Muscle of leg (tissue), 11 donors: ENCODE results near the gene GPC5. TPM values are rescaled to one million over a fixed set of nuclear protein-coding genes. Genes with fewer than 3 reads are reported as not detected.
A peak's percentile ranks its signal among the peaks of the same experiment; 100 is the strongest.

Source experiments
- DNase-seq: peaks from one replicate; pipeline ENCODE4 v3.0.0; 2013
- H3K27ac ChIP-seq: one replicate; pipeline ENCODE4 v1.5.1; 2013; ENCODE audit warnings: mild to moderate bottlenecking, low read length, control low read depth
- H3K27me3 ChIP-seq: one replicate; pipeline ENCODE4 v1.6.1; 2013; ENCODE audit warnings: low read length; ENCODE audit not compliant: control insufficient read depth, insufficient read depth
- H3K36me3 ChIP-seq: one replicate; pipeline ENCODE4 v1.6.1; 2013; ENCODE audit warnings: low read length; ENCODE audit not compliant: control insufficient read depth, insufficient read depth
- H3K4me1 ChIP-seq: one replicate; pipeline ENCODE4 v1.6.1; 2013; ENCODE audit warnings: low read length; ENCODE audit not compliant: control insufficient read depth, insufficient read depth
- H3K4me3 ChIP-seq: one replicate; pipeline ENCODE4 v1.5.1; 2013; ENCODE audit warnings: low read length, control low read depth
- H3K9me3 ChIP-seq: replicated peaks from 2 replicates; pipeline ENCODE4 v1.6.1; 2013; ENCODE audit warnings: low read depth, low read length; ENCODE audit not compliant: control insufficient read depth
- WGBS: methylation state at CpG from one replicate; pipeline ENCODE4 v1.1.5; 2013; ENCODE audit warnings: missing lambda C conversion rate; ENCODE audit not compliant: insufficient coverage; 5-methylcytosine and 5-hydroxymethylcytosine counted together
- polyA plus RNA-seq, 8 donors: library from polyadenylated mRNA; unstranded; fragments of 120-200 nt; gene quantifications; one replicate each; pipeline versions ENCODE4 v1.2.1 to v1.2.3, GENCODE V29; 2013; ENCODE audit warnings: inconsistent platforms in 1 of 8, low replicate concordance in 1 of 8; ENCODE audit not compliant: insufficient read length in 8 of 8, insufficient read depth in 1 of 8
- total RNA-seq: library from RNA; stranded (reverse); fragments of 120-200 nt; gene quantifications from one replicate; pipeline ENCODE4 v1.2.4, GENCODE V29; 2013

GPC5 gene
- total and polyA plus RNA-seq, 9 donors, result 0.15 to 2.1 (median 0.40) TPM

- Histone ChIP-seq H3K4me1 (no peaks in the 10 kb centered on the region), H3K27ac (no peak overlapping the region), H3K27me3 (no peaks in the 10 kb centered on the region), H3K9me3 (no peaks in the 10 kb centered on the region), H3K36me3 (no peaks in the 10 kb centered on the region), H3K4me3 (no peak overlapping the region)
- WGBS, result no CpG with 5 or more reads among the region's 3 CpGs
- no peak for DNase-seq
Observed at GRCh38 chr13:91845612-91846011, 447.2 kb downstream of the GPC5 start.

GRCh38 chr13:91863699-91864098, 465.3 kb downstream of the GPC5 start:
- Histone ChIP-seq H3K36me3 (no peaks in the 10 kb centered on the region), H3K27me3 (no peaks in the 10 kb centered on the region), H3K27ac (no peak overlapping the region), H3K4me3 (no peak overlapping the region), H3K9me3 (no peaks in the 10 kb centered on the region), H3K4me1 (no peaks in the 10 kb centered on the region)
- no peak for DNase-seq
- WGBS, result no CpG with 5 or more reads among the region's 1 CpG

- H3K27me3 ChIP-seq, result no peaks in the 10 kb centered on the region
- no peak for DNase-seq
- H3K4me3 ChIP-seq, result no peak overlapping the region
- no peaks in the 10 kb centered on the region for H3K4me1 ChIP-seq
- no peaks in the 10 kb centered on the region for H3K9me3 ChIP-seq
- no peaks in the 10 kb centered on the region for H3K36me3 ChIP-seq
- H3K27ac ChIP-seq, result no peak overlapping the region
Observed at GRCh38 chr13:91868351-91868750, 469.9 kb downstream of the GPC5 start.

- Histone ChIP-seq H3K4me3 (no peak overlapping the region), H3K27me3 (no peaks in the 10 kb centered on the region), H3K9me3 (no peaks in the 10 kb centered on the region), H3K4me1 (no peaks in the 10 kb centered on the region), H3K36me3 (no peaks in the 10 kb centered on the region), H3K27ac (no peak overlapping the region)
- DNase-seq, result no peak
- WGBS, result no CpG with 5 or more reads among the region's 3 CpGs
Observed at GRCh38 chr13:91878491-91878890, 480.1 kb downstream of the GPC5 start.

GRCh38 chr13:91879360-91879759, 480.9 kb downstream of the GPC5 start:
- DNase-seq, result no peak
- H3K9me3 ChIP-seq, result no peaks in the 10 kb centered on the region
- no peaks in the 10 kb centered on the region for H3K27me3 ChIP-seq
- no peaks in the 10 kb centered on the region for H3K4me1 ChIP-seq
- H3K27ac ChIP-seq, result no peak overlapping the region
- no peak overlapping the region for H3K4me3 ChIP-seq
- H3K36me3 ChIP-seq, result no peaks in the 10 kb centered on the region
- WGBS, result no CpG with 5 or more reads among the region's 2 CpGs

- H3K4me3 ChIP-seq, result no peak overlapping the region
- no peak for DNase-seq
- no peaks in the 10 kb centered on the region for H3K9me3 ChIP-seq
- H3K4me1 ChIP-seq, result no peaks in the 10 kb centered on the region
- H3K36me3 ChIP-seq, result no peaks in the 10 kb centered on the region
- H3K27me3 ChIP-seq, result no peaks in the 10 kb centered on the region
- H3K27ac ChIP-seq, result no peak overlapping the region
Observed at GRCh38 chr13:91882918-91883317, 484.5 kb downstream of the GPC5 start.

GRCh38 chr13:91889641-91890040, 491.2 kb downstream of the GPC5 start:
- H3K27me3 ChIP-seq, result no peaks in the 10 kb centered on the region
- H3K36me3 ChIP-seq, result no peaks in the 10 kb centered on the region
- no CpG with 5 or more reads among the region's 2 CpGs for WGBS
- DNase-seq, result no peak
- H3K4me3 ChIP-seq, result no peak overlapping the region
- no peaks in the 10 kb centered on the region for H3K4me1 ChIP-seq
- no peak overlapping the region for H3K27ac ChIP-seq
- no peaks in the 10 kb centered on the region for H3K9me3 ChIP-seq

- Histone ChIP-seq H3K4me3 (no peak overlapping the region), H3K4me1 (peaks cover 3% of the 10 kb centered on the region), H3K27me3 (no peaks in the 10 kb centered on the region), H3K9me3 (no peaks in the 10 kb centered on the region), H3K36me3 (no peaks in the 10 kb centered on the region), H3K27ac (no peak overlapping the region)
- peak; percentile 92 for DNase-seq
- WGBS, result no CpG with 5 or more reads among the region's 3 CpGs
Observed at GRCh38 chr13:91891141-91891540, 492.7 kb downstream of the GPC5 start.

GRCh38 chr13:91893040-91893439, 494.6 kb downstream of the GPC5 start:
- H3K27me3 ChIP-seq, result no peaks in the 10 kb centered on the region

GRCh38 chr13:91894316-91894715, 495.9 kb downstream of the GPC5 start:
- Histone ChIP-seq H3K27ac (no peak overlapping the region), H3K27me3 (no peaks in the 10 kb centered on the region), H3K9me3 (no peaks in the 10 kb centered on the region), H3K4me3 (no peak overlapping the region), H3K4me1 (peaks cover 3% of the 10 kb centered on the region), H3K36me3 (no peaks in the 10 kb centered on the region)
- no CpG with 5 or more reads among the region's 2 CpGs for WGBS
- DNase-seq, result peak; percentile 90

More at GRCh38 chr13:91893040-91893439, 494.6 kb downstream of the GPC5 start:
- Histone ChIP-seq H3K27ac (no peak overlapping the region), H3K4me3 (no peak overlapping the region), H3K9me3 (no peaks in the 10 kb centered on the region), H3K36me3 (no peaks in the 10 kb centered on the region), H3K4me1 (peaks cover 3% of the 10 kb centered on the region)
- no CpG with 5 or more reads among the region's 2 CpGs for WGBS
- DNase-seq, result no peak

GRCh38 chr13:91896547-91896946, 498.1 kb downstream of the GPC5 start:
- Histone ChIP-seq H3K27ac (peak overlapping the region; percentile 62), H3K4me3 (no peak overlapping the region), H3K9me3 (no peaks in the 10 kb centered on the region), H3K4me1 (peaks cover 3% of the 10 kb centered on the region), H3K36me3 (no peaks in the 10 kb centered on the region), H3K27me3 (no peaks in the 10 kb centered on the region)
- peak; percentile 93 for DNase-seq
- 17% methylated on average over 2 of the region's 5 CpGs for WGBS
